B cell (primary cell): ENCODE results near the gene RHOBTB3.

ENCODE experiments used
- EZH2 ChIP-seq: IDR thresholded peaks from 2 replicates; pipeline ENCODE4 v1.6.1; 2012; ENCODE audit warnings: borderline replicate concordance, low read depth, mild to moderate bottlenecking, moderate library complexity, low read length; ENCODE audit not compliant: insufficient read depth, poor library complexity, severe bottlenecking
- TF ChIP-seq, protein P1 (sequence below): fragments of 200-600 bp; IDR thresholded peaks from one replicate; pipeline ENCODE4 v1.8.0; 2022; ENCODE audit warnings: antibody characterized with exemption, mild to moderate bottlenecking

DNA sequence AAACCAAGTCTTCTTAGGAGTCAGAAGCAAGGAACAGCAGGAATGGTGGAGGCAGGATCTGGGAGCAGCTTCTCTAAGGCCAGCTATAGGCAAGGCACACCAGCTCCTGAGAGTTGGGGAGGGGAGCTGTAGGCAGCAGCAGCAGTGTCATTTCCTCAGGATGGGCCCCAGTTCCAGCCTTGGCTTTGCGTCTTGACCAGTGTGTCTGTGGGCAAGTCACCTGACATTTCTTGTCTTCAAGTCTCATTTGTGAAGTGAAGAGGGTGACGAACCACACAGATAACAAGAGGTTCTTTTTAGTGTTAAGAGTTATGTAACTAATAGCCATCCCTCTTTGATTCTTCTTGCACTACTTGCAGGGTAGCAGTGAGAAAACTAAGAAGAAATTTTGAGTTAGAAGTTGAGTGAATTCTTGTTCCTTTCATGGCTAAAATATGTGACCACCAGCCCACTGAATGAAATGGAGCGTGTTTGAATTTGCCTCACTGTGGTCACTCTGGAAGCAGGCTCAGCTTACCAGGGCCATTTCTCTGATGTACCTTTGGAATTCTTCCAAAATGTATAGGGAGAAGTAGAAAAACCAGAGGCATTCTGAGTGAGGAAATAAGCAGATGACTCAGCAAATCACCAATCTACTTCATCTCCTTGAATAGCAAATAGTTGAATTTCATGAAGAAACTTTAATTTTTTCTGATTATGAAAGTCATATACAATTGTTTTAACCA is 42.4 kb downstream of the RHOBTB3 start:
- TF ChIP-seq, protein P1, sequence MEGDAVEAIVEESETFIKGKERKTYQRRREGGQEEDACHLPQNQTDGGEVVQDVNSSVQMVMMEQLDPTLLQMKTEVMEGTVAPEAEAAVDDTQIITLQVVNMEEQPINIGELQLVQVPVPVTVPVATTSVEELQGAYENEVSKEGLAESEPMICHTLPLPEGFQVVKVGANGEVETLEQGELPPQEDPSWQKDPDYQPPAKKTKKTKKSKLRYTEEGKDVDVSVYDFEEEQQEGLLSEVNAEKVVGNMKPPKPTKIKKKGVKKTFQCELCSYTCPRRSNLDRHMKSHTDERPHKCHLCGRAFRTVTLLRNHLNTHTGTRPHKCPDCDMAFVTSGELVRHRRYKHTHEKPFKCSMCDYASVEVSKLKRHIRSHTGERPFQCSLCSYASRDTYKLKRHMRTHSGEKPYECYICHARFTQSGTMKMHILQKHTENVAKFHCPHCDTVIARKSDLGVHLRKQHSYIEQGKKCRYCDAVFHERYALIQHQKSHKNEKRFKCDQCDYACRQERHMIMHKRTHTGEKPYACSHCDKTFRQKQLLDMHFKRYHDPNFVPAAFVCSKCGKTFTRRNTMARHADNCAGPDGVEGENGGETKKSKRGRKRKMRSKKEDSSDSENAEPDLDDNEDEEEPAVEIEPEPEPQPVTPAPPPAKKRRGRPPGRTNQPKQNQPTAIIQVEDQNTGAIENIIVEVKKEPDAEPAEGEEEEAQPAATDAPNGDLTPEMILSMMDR = no peak
- no peak for TF ChIP-seq EZH2
